SW480 (cell line): Measurements from ENCODE around the gene SLC39A11.
"Not testable (repeated sequence)": the region's sequence is repeated elsewhere in the genome, so short reads cannot be mapped to it uniquely, and the experiment has no call there.

ENCODE experiments used
- DNase-seq: peaks from one replicate; pipeline ENCODE4 v3.0.0-alpha.2; 2016; ENCODE audit warnings: low spot score

Gene SLC39A11

GRCh38 chr17:73007407-73007806, 85.1 kb downstream of the SLC39A11 start:
- no peak for DNase-seq

GRCh38 chr17:73005360-73005759, 87.1 kb downstream of the SLC39A11 start:
- DNase-seq: no peak

GRCh38 chr17:73003487-73003886, 89.0 kb downstream of the SLC39A11 start:
- peak; percentile 50 for DNase-seq

- DNase-seq: no peak
These were observed 91.7 kb downstream of the SLC39A11 start for GRCh38 chr17:73000832-73001231.

- DNase-seq: not testable (repeated sequence)
These were observed 93.0 kb downstream of the SLC39A11 start for GRCh38 chr17:72999474-72999873.

- DNase-seq: no peak
These were observed 94.1 kb downstream of the SLC39A11 start for GRCh38 chr17:72998343-72998742.

- DNase-seq: no peak
These were observed 94.9 kb downstream of the SLC39A11 start for GRCh38 chr17:72997559-72997958.

- no peak for DNase-seq
These were observed 95.7 kb downstream of the SLC39A11 start for GRCh38 chr17:72996791-72997190.

GRCh38 chr17:72995008-72995656, 97.4 kb downstream of the SLC39A11 start:
- DNase-seq: no peak

GRCh38 chr17:72992783-72993467, 99.6 kb downstream of the SLC39A11 start:
- not testable (repeated sequence) for DNase-seq

- no peak for DNase-seq
These were observed 100.8 kb downstream of the SLC39A11 start for GRCh38 chr17:72991651-72992050.

- no peak for DNase-seq
These were observed 103.3 kb downstream of the SLC39A11 start for GRCh38 chr17:72989074-72989610.

GRCh38 chr17:72988451-72988850, 104.0 kb downstream of the SLC39A11 start:
- DNase-seq: no peak

- no peak for DNase-seq
These were observed 105.3 kb downstream of the SLC39A11 start for GRCh38 chr17:72987166-72987565.

- peak; percentile 70 for DNase-seq
These were observed 106.4 kb downstream of the SLC39A11 start for GRCh38 chr17:72985882-72986720.

- DNase-seq: peak; percentile 55
These were observed 107.6 kb downstream of the SLC39A11 start for GRCh38 chr17:72984926-72985325.

GRCh38 chr17:72984145-72984925, 108.2 kb downstream of the SLC39A11 start:
- DNase-seq: peak; percentile 69

- DNase-seq: no peak
These were observed 109.8 kb downstream of the SLC39A11 start for GRCh38 chr17:72982680-72983079.

GRCh38 chr17:72978593-72979218, 113.8 kb downstream of the SLC39A11 start:
- DNase-seq: no peak

GRCh38 chr17:72977771-72978417, 114.6 kb downstream of the SLC39A11 start:
- peak; percentile 95 for DNase-seq
